K562 (cell line): ENCODE measurements around the gene PI4KA. TPM values are rescaled to one million over a fixed set of nuclear protein-coding genes. Genes with fewer than 3 reads are reported as not detected.

Experiments used
- CEBPG ChIP-seq, 3 experiments: fragments of 200-800 bp in 1 of 3; sonication (Bioruptor generic) in 1 of 3; sonication (generic) in 1 of 3; formaldehyde crosslinking in 1 of 3; IDR thresholded peaks in 2 of 3; conservative IDR thresholded peaks in 1 of 3; 2 replicates each; pipeline versions ENCODE4 v1.6.1 to v1.8.0; 2016 to 2022; ENCODE audit warnings: missing compliant biosample characterization in 2 of 3, missing genetic modification characterization in 2 of 3, mild to moderate bottlenecking in 1 of 3, missing genetic modification reagents in 1 of 3
- CTBP1 ChIP-seq: fragments of 450-650 bp; IDR thresholded peaks from 2 replicates; pipeline ENCODE4 v1.6.1; 2016; ENCODE audit warnings: borderline replicate concordance
- E2F3 ChIP-seq: fragments of 250-450 bp; sonication (Bioruptor Pico); IDR thresholded peaks from 2 replicates; pipeline ENCODE4 v1.4.0; 2020; ENCODE audit warnings: mild to moderate bottlenecking
- GTF2A2 ChIP-seq: IDR thresholded peaks from 2 replicates; pipeline ENCODE4 v1.6.1; 2016; ENCODE audit warnings: mild to moderate bottlenecking, missing genetic modification characterization, missing compliant biosample characterization
- MAFK ChIP-seq: IDR thresholded peaks from 2 replicates; pipeline ENCODE4 v1.6.1; 2011; ENCODE audit warnings: low read length, improper control_type of control experiment
- POLR2B ChIP-seq: fragments of 450-650 bp; IDR thresholded peaks from 2 replicates; pipeline ENCODE4 v1.6.1; 2018; ENCODE audit warnings: low read depth; ENCODE audit not compliant: partially characterized antibody
- SIN3B ChIP-seq: fragments of 450-650 bp; IDR thresholded peaks from 2 replicates; pipeline ENCODE4 v1.6.1; 2017; ENCODE audit warnings: low read depth, mild to moderate bottlenecking, moderate library complexity
- SRF ChIP-seq, 2 experiments: fragments of 250-450, 450-650 bp in 1 of 2; sonication (Bioruptor Pico) in 1 of 2; sonication (generic) in 1 of 2; formaldehyde crosslinking; IDR thresholded peaks; 2 replicates each; pipeline versions ENCODE4 v1.5.0 to v1.5.1; 2020 to 2022; ENCODE audit warnings: mild to moderate bottlenecking in 1 of 2, missing genetic modification reagents in 1 of 2
- polyA plus RNA-seq, 8 experiments: library from polyadenylated mRNA; depleted of rRNA in 4 of 8; stranded (reverse) in 5 of 8; unstranded in 3 of 8; fragments of >200 nt; fragmentation: Nextera tagmentation in 2 of 8; fragmentation: Illumina TruSeq in 1 of 8; extraction: Ambion mirVana in 2 of 8; extraction: Trizol in 1 of 8; gene quantifications; 2 replicates each; pipeline versions ENCODE4 v1.2.1 to v1.2.3, GENCODE V29; 2011 to 2014; ENCODE audit warnings: inconsistent platforms in 1 of 8, missing spikeins in 1 of 8
- total RNA-seq, 7 experiments: library from RNA; depleted of rRNA in 6 of 7; stranded (reverse); fragments of >200 nt in 6 of 7; fragmentation: Illumina TruSeq in 2 of 7; extraction: Trizol in 2 of 7; gene quantifications; 2 replicates each; pipeline versions ENCODE4 v1.2.1 to v1.2.3, GENCODE V29; 2011 to 2021; ENCODE audit warnings: low replicate concordance in 1 of 7
- TF ChIP-seq, protein P1 (sequence below): fragments of 250-450 bp; sonication (Bioruptor Pico); IDR thresholded peaks from 2 replicates; pipeline ENCODE4 v1.4.0; 2020
- TF ChIP-seq, protein P2 (sequence below): fragments of 250-450 bp; sonication (Bioruptor Pico); IDR thresholded peaks from 2 replicates; pipeline ENCODE4 v1.5.1; 2021; ENCODE audit warnings: mild to moderate bottlenecking
- TF ChIP-seq, protein P3 (sequence below): fragments of 450-650 bp; IDR thresholded peaks from 2 replicates; pipeline ENCODE4 v1.6.1; 2018; ENCODE audit warnings: mild to moderate bottlenecking, low read depth; ENCODE audit not compliant: partially characterized antibody
- TF ChIP-seq, protein P4 (sequence below): fragments of 250-450 bp; sonication (Bioruptor Pico); IDR thresholded peaks from 2 replicates; pipeline ENCODE4 v1.8.0; 2021; ENCODE audit warnings: moderate library complexity, mild to moderate bottlenecking, inconsistent platforms
- TF ChIP-seq, protein P5 (sequence below): sonication (generic); formaldehyde crosslinking; IDR thresholded peaks from 2 replicates; pipeline ENCODE4 v1.8.1; 2023; ENCODE audit warnings: mild to moderate bottlenecking, missing genetic modification reagents

Gene PI4KA
- total and polyA plus RNA-seq, 9 of the 15 experiments (the other 6 are each of a cell fraction or from before 2014, with no cell fraction given), result 7.3 to 187 (median 84.7) TPM

DNA sequence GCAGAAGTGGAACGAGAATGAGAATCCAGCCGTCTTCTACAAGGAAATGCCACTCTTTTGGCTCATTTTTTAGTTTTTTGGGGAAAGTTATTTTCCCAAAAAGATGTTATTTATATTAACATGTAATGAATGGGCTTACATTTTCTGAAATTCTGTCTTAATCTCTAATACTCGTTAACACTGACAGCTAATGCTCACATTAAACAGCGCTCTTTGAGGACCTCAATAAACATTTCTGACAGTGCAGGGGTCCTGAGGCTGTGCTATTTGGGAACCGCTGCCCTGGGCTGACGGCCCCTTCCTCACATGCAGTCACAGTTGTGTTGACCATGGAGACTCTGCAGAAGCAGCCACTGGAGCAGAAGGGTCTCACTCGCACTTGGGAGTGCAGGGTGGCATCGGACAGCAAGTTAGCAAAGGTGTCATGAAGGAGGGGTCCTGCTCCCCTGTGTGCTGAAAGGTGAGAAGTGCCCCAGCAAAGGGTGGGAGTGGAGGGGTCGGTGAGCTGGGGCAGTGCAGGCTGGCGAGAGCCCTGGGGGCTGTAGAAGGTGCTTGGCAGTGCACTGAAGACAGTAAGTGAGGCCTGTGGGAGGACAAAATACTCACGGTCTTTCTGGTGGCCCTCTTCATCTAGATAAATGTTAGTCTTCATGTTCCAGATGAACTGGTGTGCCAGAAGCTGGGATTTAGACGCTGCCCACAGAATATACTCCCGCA lies 137.8 kb downstream of the PI4KA start (continued):
- TF ChIP-seq, protein P1, sequence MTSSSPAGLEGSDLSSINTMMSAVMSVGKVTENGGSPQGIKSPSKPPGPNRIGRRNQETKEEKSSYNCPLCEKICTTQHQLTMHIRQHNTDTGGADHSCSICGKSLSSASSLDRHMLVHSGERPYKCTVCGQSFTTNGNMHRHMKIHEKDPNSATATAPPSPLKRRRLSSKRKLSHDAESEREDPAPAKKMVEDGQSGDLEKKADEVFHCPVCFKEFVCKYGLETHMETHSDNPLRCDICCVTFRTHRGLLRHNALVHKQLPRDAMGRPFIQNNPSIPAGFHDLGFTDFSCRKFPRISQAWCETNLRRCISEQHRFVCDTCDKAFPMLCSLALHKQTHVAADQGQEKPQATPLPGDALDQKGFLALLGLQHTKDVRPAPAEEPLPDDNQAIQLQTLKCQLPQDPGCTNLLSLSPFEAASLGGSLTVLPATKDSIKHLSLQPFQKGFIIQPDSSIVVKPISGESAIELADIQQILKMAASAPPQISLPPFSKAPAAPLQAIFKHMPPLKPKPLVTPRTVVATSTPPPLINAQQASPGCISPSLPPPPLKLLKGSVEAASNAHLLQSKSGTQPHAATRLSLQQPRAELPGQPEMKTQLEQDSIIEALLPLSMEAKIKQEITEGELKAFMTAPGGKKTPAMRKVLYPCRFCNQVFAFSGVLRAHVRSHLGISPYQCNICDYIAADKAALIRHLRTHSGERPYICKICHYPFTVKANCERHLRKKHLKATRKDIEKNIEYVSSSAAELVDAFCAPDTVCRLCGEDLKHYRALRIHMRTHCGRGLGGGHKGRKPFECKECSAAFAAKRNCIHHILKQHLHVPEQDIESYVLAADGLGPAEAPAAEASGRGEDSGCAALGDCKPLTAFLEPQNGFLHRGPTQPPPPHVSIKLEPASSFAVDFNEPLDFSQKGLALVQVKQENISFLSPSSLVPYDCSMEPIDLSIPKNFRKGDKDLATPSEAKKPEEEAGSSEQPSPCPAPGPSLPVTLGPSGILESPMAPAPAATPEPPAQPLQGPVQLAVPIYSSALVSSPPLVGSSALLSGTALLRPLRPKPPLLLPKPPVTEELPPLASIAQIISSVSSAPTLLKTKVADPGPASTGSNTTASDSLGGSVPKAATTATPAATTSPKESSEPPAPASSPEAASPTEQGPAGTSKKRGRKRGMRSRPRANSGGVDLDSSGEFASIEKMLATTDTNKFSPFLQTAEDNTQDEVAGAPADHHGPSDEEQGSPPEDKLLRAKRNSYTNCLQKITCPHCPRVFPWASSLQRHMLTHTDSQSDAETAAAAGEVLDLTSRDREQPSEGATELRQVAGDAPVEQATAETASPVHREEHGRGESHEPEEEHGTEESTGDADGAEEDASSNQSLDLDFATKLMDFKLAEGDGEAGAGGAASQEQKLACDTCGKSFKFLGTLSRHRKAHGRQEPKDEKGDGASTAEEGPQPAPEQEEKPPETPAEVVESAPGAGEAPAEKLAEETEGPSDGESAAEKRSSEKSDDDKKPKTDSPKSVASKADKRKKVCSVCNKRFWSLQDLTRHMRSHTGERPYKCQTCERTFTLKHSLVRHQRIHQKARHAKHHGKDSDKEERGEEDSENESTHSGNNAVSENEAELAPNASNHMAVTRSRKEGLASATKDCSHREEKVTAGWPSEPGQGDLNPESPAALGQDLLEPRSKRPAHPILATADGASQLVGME, result 0 out of 2 replicates have a peak, but pooled peaks have one; percentile 38
- TF ChIP-seq CTBP1, result no peak
- TF ChIP-seq E2F3, result no peak
- no peak for TF ChIP-seq CEBPG (CRISPR knock-in tag; IDR thresholded peaks at IDR 0.05)
- TF ChIP-seq CEBPG (tag; conservative IDR thresholded peaks at IDR 0.05 in 1 of 2, IDR thresholded peaks at IDR 0.05 in 1 of 2), result no peak
- TF ChIP-seq SRF (CRISPR knock-in tag; IDR thresholded peaks at IDR 0.05), result no peak
- TF ChIP-seq MAFK, result no peak
- TF ChIP-seq POLR2B, result no peak
- TF ChIP-seq, protein P2, sequence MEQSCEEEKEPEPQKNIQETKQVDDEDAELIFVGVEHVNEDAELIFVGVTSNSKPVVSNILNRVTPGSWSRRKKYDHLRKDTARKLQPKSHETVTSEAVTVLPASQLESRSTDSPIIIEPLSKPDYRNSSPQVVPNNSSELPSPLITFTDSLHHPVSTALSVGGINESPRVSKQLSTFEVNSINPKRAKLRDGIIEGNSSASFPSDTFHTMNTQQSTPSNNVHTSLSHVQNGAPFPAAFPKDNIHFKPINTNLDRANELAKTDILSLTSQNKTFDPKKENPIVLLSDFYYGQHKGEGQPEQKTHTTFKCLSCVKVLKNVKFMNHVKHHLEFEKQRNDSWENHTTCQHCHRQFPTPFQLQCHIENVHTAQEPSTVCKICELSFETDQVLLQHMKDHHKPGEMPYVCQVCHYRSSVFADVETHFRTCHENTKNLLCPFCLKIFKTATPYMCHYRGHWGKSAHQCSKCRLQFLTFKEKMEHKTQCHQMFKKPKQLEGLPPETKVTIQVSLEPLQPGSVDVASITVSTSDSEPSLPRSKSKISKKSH, result no peak
- TF ChIP-seq, protein P3, sequence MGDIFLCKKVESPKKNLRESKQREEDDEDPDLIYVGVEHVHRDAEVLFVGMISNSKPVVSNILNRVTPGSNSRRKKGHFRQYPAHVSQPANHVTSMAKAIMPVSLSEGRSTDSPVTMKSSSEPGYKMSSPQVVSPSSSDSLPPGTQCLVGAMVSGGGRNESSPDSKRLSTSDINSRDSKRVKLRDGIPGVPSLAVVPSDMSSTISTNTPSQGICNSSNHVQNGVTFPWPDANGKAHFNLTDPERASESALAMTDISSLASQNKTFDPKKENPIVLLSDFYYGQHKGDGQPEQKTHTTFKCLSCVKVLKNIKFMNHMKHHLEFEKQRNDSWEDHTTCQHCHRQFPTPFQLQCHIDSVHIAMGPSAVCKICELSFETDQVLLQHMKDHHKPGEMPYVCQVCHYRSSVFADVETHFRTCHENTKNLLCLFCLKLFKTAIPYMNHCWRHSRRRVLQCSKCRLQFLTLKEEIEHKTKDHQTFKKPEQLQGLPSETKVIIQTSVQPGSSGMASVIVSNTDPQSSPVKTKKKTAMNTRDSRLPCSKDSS, result no peak
- no peak for TF ChIP-seq GTF2A2 (tag)
- TF ChIP-seq, protein P4, sequence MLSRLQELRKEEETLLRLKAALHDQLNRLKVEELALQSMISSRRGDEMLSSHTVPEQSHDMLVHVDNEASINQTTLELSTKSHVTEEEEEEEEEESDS (CRISPR knock-in tag), result no peak
- no peak for TF ChIP-seq SIN3B
- TF ChIP-seq, protein P5, sequence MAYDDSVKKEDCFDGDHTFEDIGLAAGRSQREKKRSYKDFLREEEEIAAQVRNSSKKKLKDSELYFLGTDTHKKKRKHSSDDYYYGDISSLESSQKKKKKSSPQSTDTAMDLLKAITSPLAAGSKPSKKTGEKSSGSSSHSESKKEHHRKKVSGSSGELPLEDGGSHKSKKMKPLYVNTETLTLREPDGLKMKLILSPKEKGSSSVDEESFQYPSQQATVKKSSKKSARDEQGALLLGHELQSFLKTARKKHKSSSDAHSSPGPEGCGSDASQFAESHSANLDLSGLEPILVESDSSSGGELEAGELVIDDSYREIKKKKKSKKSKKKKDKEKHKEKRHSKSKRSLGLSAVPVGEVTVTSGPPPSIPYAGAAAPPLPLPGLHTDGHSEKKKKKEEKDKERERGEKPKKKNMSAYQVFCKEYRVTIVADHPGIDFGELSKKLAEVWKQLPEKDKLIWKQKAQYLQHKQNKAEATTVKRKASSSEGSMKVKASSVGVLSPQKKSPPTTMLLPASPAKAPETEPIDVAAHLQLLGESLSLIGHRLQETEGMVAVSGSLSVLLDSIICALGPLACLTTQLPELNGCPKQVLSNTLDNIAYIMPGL, result 0 out of 2 replicates have a peak, but pooled peaks have one; percentile 59
